ENCODE measurements around the gene CDKN2AIP.

The CDKN2AIP gene

DNA sequence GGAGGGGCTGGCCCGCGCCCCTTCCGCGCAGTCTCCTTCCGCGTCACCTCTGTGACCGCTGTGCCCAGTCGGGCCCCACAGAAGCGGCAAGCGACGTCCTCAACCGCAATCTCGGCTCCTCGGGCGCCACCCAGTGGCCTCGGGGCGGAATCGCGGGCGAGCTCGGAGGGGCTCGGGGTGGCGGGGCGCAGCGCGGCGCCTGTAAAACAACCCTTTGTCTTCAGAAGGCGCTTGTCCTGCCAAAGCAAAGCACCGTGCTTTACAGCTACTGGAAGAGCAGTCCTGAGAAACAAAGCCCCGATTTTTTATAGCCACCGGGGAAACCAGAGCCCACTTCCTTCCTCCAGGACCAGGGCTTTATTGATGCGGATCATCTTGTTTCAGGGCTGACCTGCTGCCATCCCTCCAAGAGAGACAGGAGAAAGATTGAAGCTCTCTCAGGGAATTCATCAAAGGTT, 37.3 kb upstream of the CDKN2AIP start:
- TF ChIP-seq, protein P1, sequence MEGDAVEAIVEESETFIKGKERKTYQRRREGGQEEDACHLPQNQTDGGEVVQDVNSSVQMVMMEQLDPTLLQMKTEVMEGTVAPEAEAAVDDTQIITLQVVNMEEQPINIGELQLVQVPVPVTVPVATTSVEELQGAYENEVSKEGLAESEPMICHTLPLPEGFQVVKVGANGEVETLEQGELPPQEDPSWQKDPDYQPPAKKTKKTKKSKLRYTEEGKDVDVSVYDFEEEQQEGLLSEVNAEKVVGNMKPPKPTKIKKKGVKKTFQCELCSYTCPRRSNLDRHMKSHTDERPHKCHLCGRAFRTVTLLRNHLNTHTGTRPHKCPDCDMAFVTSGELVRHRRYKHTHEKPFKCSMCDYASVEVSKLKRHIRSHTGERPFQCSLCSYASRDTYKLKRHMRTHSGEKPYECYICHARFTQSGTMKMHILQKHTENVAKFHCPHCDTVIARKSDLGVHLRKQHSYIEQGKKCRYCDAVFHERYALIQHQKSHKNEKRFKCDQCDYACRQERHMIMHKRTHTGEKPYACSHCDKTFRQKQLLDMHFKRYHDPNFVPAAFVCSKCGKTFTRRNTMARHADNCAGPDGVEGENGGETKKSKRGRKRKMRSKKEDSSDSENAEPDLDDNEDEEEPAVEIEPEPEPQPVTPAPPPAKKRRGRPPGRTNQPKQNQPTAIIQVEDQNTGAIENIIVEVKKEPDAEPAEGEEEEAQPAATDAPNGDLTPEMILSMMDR (IDR thresholded peaks at IDR 0.05; ENCODE audit: insufficient read depth, missing control alignments): peak; percentile 80
- peak; percentile 53 for DNase-seq (ENCODE audit: insufficient read length, low spot score)
- FAIRE-seq: no peak

GRCh38 chr4:183407635-183408464, 36.6 kb upstream of the CDKN2AIP start:
- FAIRE-seq: no peak
- DNase-seq (ENCODE audit: insufficient read length, low spot score): no peak
- TF ChIP-seq, protein P1 (IDR thresholded peaks at IDR 0.05; ENCODE audit: insufficient read depth, missing control alignments): no peak

DNA sequence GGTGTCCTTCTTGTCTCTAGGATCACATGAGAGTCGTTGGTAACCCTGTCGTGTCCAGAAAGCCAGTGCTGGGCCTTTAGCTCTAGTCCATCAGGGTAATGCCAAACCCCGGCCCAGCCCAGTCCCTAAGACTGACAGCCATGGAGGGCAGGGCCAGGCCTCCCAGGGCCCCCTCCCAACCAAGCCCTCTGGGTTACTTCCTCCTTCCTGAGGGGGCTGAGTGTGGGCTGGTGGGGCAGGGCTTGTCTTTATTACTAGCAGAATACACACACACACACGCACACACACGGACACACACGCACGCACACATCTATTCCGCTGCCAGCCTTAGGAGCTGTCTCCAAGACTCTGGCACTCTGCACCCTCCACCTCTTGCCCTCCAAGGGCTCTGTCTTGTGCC, 35.6 kb upstream of the CDKN2AIP start:
- FAIRE-seq (no peak), DNase-seq (ENCODE audit: insufficient read length, low spot score) (no peak)
- TF ChIP-seq, protein P1 (IDR thresholded peaks at IDR 0.05; ENCODE audit: insufficient read depth, missing control alignments): no peak

GRCh38 chr4:183409483-183409882, 35.0 kb upstream of the CDKN2AIP start:
- no peak for DNase-seq (ENCODE audit: insufficient read length, low spot score)
- FAIRE-seq: no peak
- TF ChIP-seq, protein P1 (IDR thresholded peaks at IDR 0.05; ENCODE audit: insufficient read depth, missing control alignments): no peak

GRCh38 chr4:183409934-183410333, 34.5 kb upstream of the CDKN2AIP start:
- no peak for FAIRE-seq
- DNase-seq (ENCODE audit: insufficient read length, low spot score): no peak
- TF ChIP-seq, protein P1 (IDR thresholded peaks at IDR 0.05; ENCODE audit: insufficient read depth, missing control alignments): no peak

DNA sequence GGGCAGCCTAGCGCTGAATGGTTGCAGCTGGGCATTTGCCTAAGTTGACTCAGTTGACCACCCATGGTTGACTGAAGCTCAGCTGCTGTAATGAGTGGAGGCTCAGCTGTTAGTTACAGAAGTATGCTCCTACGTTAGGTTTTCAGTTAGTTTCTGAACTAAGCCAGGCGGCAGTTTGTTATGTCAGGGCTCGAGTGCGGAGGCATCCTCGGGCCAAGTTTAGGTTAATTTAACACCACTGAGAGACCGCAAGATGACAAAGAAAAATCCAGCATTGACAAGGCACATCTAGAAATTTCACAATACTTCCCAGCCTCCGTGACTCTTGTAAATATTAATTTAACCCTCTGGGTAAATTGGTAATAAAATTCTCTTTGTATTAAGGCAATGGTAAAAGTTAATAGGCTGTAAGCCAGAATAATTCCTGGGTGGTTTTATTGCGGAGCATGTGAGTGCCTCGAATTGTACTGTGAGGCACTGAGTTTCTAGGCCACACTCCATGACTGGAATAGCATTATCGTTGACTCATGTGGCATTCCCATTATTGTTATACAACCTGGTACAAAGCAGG, 33.1 kb upstream of the CDKN2AIP start:
- TF ChIP-seq, protein P1 (IDR thresholded peaks at IDR 0.05; ENCODE audit: insufficient read depth, missing control alignments): no peak
- no peak for DNase-seq (ENCODE audit: insufficient read length, low spot score)
- no peak for FAIRE-seq

DNA sequence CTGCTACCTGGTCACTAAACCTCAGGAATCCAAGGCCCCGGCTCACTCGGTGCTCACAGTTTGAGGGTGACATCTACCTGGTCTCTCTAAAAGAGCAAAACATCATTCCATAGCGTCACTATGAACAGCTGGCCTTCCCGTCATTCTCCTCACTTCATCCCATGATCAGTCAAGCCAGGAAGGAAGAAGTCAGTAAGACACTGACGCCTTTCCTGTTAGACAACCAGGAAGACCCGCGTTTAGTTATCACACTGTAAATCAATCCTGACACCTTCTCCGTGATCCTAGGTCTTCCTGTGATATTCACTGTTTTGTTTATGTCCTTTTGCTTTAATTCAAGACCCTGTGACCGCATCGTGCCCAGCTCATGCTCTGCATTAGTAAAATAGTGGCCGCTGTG, 31.6 kb upstream of the CDKN2AIP start:
- TF ChIP-seq, protein P1 (IDR thresholded peaks at IDR 0.05; ENCODE audit: insufficient read depth, missing control alignments): no peak
- no peak for DNase-seq (ENCODE audit: insufficient read length, low spot score)
- FAIRE-seq: no peak

All from D721Med (cell line).